ENCODE results near the gene LRRC3.

Gene LRRC3

DNA sequence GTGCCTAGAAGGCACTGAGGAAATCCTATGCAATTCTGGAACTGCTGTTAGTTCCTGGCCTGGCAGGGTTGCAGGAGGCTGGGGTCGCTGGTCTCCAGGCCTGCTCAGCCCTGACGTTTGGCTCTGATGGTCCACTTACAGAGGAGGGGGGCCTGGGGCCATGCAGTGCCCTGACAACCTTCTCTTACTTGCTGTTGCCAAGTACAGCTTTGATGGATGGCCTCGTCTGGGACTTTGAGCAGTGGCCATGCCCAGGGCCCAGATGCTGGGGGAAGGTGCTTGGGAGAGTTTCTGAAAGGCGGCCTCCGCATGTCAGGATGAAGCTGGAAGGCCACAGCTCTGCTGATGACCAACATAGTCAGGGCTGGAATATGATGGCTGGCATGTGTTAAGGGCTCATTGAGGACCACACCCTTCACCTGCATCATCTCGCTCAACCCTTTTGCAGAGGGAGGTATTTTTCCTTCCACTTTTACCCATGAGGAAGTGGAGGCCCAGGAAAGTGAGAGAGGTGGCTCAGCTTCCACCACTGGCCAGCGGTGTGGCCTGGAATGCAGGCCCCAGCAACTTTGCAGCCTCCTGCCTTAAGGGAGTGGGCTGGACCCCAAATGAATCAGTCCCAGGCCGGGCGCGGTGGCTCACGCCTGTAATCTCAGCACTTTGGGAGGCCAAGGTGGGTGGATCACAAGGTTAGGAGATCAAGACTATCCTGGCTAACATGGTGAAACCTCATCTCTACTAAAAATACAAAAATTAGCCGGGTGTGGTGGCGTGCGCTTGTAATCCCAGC lies 34.7 kb upstream of the LRRC3 start:
- Histone ChIP-seq H2AFZ (ENCODE audit: low read length) (no peak overlapping the region), H3K36me3 (ENCODE audit: insufficient read depth, low read length) (no peaks in the 10 kb centered on the region), H3K4me2 (ENCODE audit: low read depth, low read length, poor library complexity, severe bottlenecking) (no peak overlapping the region), H3K9me2 (replicated peaks; ENCODE audit: low read depth, low read length) (no peaks in the 10 kb centered on the region), H3K9ac (ENCODE audit: low read depth, low read length, poor library complexity, severe bottlenecking) (no peak overlapping the region), H3K27me3 (ENCODE audit: insufficient read depth, low read length, poor library complexity, severe bottlenecking) (no peaks in the 10 kb centered on the region), H3K9me3 (ENCODE audit: insufficient read depth, low read depth, low read length) (peaks cover 21% of the 10 kb centered on the region; the same call in 1 of the 2 replicates), H3K4me1 (ENCODE audit: insufficient read depth, low read length, poor library complexity, severe bottlenecking) (no peaks in the 10 kb centered on the region), H3F3A (ENCODE audit: low read depth) (no peaks in the 10 kb centered on the region), H3K4me3 (ENCODE audit: low read length, poor library complexity, severe bottlenecking) (no peak overlapping the region), H3K79me2 (ENCODE audit: insufficient read depth, low read length) (no peaks in the 10 kb centered on the region), H4K20me1 (ENCODE audit: insufficient read depth, low read length, poor library complexity, severe bottlenecking) (no peaks in the 10 kb centered on the region)
- no peak for TF ChIP-seq EZH2phosphoT487 (IDR thresholded peaks at IDR 0.05; ENCODE audit: borderline replicate concordance)
- TF ChIP-seq, protein P1, sequence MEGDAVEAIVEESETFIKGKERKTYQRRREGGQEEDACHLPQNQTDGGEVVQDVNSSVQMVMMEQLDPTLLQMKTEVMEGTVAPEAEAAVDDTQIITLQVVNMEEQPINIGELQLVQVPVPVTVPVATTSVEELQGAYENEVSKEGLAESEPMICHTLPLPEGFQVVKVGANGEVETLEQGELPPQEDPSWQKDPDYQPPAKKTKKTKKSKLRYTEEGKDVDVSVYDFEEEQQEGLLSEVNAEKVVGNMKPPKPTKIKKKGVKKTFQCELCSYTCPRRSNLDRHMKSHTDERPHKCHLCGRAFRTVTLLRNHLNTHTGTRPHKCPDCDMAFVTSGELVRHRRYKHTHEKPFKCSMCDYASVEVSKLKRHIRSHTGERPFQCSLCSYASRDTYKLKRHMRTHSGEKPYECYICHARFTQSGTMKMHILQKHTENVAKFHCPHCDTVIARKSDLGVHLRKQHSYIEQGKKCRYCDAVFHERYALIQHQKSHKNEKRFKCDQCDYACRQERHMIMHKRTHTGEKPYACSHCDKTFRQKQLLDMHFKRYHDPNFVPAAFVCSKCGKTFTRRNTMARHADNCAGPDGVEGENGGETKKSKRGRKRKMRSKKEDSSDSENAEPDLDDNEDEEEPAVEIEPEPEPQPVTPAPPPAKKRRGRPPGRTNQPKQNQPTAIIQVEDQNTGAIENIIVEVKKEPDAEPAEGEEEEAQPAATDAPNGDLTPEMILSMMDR (conservative IDR thresholded peaks at IDR 0.05; ENCODE audit: low read length): no peak

DNA sequence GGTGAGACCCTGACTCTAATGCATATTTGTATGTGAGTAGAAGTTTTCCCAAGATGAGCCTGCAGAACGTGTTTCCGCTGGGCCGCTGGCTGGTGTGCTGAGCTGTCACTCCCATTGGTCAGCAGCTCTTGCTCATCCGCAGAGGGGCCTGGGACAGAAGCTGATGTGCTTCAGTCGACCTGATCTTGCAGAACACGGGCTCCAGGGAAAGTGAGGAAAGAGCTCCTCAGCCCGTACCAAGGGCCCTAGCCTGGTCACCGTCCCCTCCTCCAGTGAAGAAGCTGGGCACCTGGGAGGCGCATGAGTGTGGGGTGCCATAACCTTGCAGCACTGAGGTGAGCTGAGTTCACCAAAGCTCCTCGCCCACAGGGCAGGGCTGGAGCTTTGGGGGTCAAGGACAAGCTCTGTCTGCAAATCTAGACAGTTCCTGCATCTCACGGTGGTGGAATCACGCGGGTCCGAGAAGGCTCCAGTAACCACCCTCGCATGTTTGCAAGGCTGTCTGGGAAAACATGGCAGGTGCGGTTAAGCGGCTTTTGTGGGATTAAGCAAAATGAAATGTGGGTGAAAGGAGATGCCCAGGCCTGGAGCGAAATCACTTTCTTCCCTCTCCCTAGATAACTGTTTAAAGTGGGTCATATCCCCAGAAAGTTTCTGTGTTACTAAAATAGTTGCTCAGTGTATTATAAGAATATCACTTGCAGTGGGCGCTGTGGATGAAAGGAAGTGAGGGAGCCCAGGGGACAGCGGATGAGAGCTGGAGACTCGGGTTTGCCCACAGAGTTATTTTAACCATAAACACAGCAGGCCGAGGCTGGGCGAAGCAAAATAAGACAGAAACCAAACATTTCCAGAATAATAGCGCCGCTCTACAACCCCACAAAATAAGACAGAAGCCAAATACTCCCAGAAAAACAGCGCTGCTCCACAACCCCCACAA lies 33.1 kb upstream of the LRRC3 start:
- no peaks in the 10 kb centered on the region for H4K20me1 ChIP-seq (ENCODE audit: insufficient read depth, low read length, poor library complexity, severe bottlenecking)
- no peak for TF ChIP-seq EZH2phosphoT487 (IDR thresholded peaks at IDR 0.05; ENCODE audit: borderline replicate concordance)
- TF ChIP-seq, protein P1 (conservative IDR thresholded peaks at IDR 0.05; ENCODE audit: low read length): no peak
- H3K9ac ChIP-seq (ENCODE audit: low read depth, low read length, poor library complexity, severe bottlenecking): no peak overlapping the region
- peaks cover 18% of the 10 kb centered on the region; the same call in 1 of the 2 replicates for H3K9me3 ChIP-seq (ENCODE audit: insufficient read depth, low read depth, low read length)
- H3K4me3 ChIP-seq (ENCODE audit: low read length, poor library complexity, severe bottlenecking): no peak overlapping the region
- H3K79me2 ChIP-seq (ENCODE audit: insufficient read depth, low read length): no peaks in the 10 kb centered on the region
- no peak overlapping the region for H2AFZ ChIP-seq (ENCODE audit: low read length)
- H3K9me2 ChIP-seq (replicated peaks; ENCODE audit: low read depth, low read length): no peaks in the 10 kb centered on the region
- H3K36me3 ChIP-seq (ENCODE audit: insufficient read depth, low read length): no peaks in the 10 kb centered on the region
- no peak overlapping the region for H3K4me2 ChIP-seq (ENCODE audit: low read depth, low read length, poor library complexity, severe bottlenecking)
- H3K27me3 ChIP-seq (ENCODE audit: insufficient read depth, low read length, poor library complexity, severe bottlenecking): no peaks in the 10 kb centered on the region
- H3K4me1 ChIP-seq (ENCODE audit: insufficient read depth, low read length, poor library complexity, severe bottlenecking): no peaks in the 10 kb centered on the region
- no peaks in the 10 kb centered on the region for H3F3A ChIP-seq (ENCODE audit: low read depth)

GRCh38 chr21:44423312-44423821 lies 31.9 kb upstream of the LRRC3 start:
- Histone ChIP-seq H3K4me3 (ENCODE audit: low read length, poor library complexity, severe bottlenecking) (no peak overlapping the region), H3K9me2 (replicated peaks; ENCODE audit: low read depth, low read length) (no peaks in the 10 kb centered on the region), H3K79me2 (ENCODE audit: insufficient read depth, low read length) (no peaks in the 10 kb centered on the region), H3K9ac (ENCODE audit: low read depth, low read length, poor library complexity, severe bottlenecking) (no peak overlapping the region), H4K20me1 (ENCODE audit: insufficient read depth, low read length, poor library complexity, severe bottlenecking) (no peaks in the 10 kb centered on the region), H3K36me3 (ENCODE audit: insufficient read depth, low read length) (no peaks in the 10 kb centered on the region), H3K27me3 (ENCODE audit: insufficient read depth, low read length, poor library complexity, severe bottlenecking) (no peaks in the 10 kb centered on the region), H2AFZ (ENCODE audit: low read length) (no peak overlapping the region), H3K4me1 (ENCODE audit: insufficient read depth, low read length, poor library complexity, severe bottlenecking) (no peaks in the 10 kb centered on the region), H3K4me2 (ENCODE audit: low read depth, low read length, poor library complexity, severe bottlenecking) (no peak overlapping the region), H3F3A (ENCODE audit: low read depth) (no peaks in the 10 kb centered on the region), H3K9me3 (ENCODE audit: insufficient read depth, low read depth, low read length) (peaks cover 13% of the 10 kb centered on the region; the same call in 1 of the 2 replicates)
- TF ChIP-seq, protein P1 (conservative IDR thresholded peaks at IDR 0.05; ENCODE audit: low read length): no peak
- TF ChIP-seq EZH2phosphoT487 (IDR thresholded peaks at IDR 0.05; ENCODE audit: borderline replicate concordance): no peak
